ENCODE measurements around the gene MFRP.
A peak's percentile ranks its signal among the peaks of the same experiment; 100 is the strongest.
"Not testable (repeated sequence)": the region's sequence is repeated elsewhere in the genome, so short reads cannot be mapped to it uniquely, and the experiment has no call there.

MFRP gene

GRCh38 chr11:119346605-119347004 is at the start of gene MFRP:
Gene MFRP (minus strand): TSS chr11:119346705. CDS start chr11:119346513, 192 bp downstream.
- no peak for FAIRE-seq

GRCh38 chr11:119391275-119391674 is 44.8 kb upstream of the MFRP start:
- no peak for FAIRE-seq

- FAIRE-seq, result no peak
These were observed 43.2 kb upstream of the MFRP start for GRCh38 chr11:119389611-119390254.

GRCh38 chr11:119388103-119388502 is 41.6 kb upstream of the MFRP start:
- no peak for FAIRE-seq

GRCh38 chr11:119384332-119384731 is 37.8 kb upstream of the MFRP start:
- FAIRE-seq, result no peak

GRCh38 chr11:119382513-119382912 is 36.0 kb upstream of the MFRP start:
- not testable (repeated sequence) for FAIRE-seq

GRCh38 chr11:119382101-119382500 is 35.6 kb upstream of the MFRP start:
- FAIRE-seq, result no peak

GRCh38 chr11:119381181-119381988 is 34.9 kb upstream of the MFRP start, which contains the start of gene USP2:
Gene USP2 (minus strand): TSS chr11:119381690. CDS start chr11:119373480, 8,210 bp downstream.
- FAIRE-seq, result peak; percentile 93

GRCh38 chr11:119380827-119381180 is 34.3 kb upstream of the MFRP start:
- no peak for FAIRE-seq

GRCh38 chr11:119380160-119380826 is 33.8 kb upstream of the MFRP start:
- FAIRE-seq, result no peak

- no peak for FAIRE-seq
These were observed 32.5 kb upstream of the MFRP start for GRCh38 chr11:119378851-119379465.

GRCh38 chr11:119377961-119378667 is 31.6 kb upstream of the MFRP start:
- FAIRE-seq, result no peak

GRCh38 chr11:119377112-119377901 is 30.8 kb upstream of the MFRP start:
- no peak for FAIRE-seq

GRCh38 chr11:119376197-119376847 is 29.8 kb upstream of the MFRP start:
- no peak for FAIRE-seq

- no peak for FAIRE-seq
These were observed 29.1 kb upstream of the MFRP start for GRCh38 chr11:119375337-119376196.

- no peak for FAIRE-seq
These were observed 28.3 kb upstream of the MFRP start for GRCh38 chr11:119374632-119375336.

GRCh38 chr11:119373921-119374631 is 27.6 kb upstream of the MFRP start:
- no peak for FAIRE-seq

- no peak for FAIRE-seq
These were observed 26.8 kb upstream of the MFRP start for GRCh38 chr11:119373059-119373920.
